Neutrophil (primary cell): ENCODE results near the gene KDM2B.

Experiments used
- H3K27ac ChIP-seq: fragments of 200-600 bp; sonication (generic); 2 replicates; pipeline ENCODE4 v1.5.1; 2016; ENCODE audit warnings: mild to moderate bottlenecking, moderate library complexity
- H3K27me3 ChIP-seq: fragments of 200-600 bp; sonication (generic); 2 replicates; pipeline ENCODE4 v1.6.0; 2016; ENCODE audit warnings: mild to moderate bottlenecking
- H3K36me3 ChIP-seq: fragments of 200-600 bp; sonication (generic); 2 replicates; pipeline ENCODE4 v1.5.1; 2017
- H3K4me1 ChIP-seq, 2 experiments: fragments of 200-600 bp in 1 of 2; sonication (generic) in 1 of 2; 1 replicate in 1 of 2; 2 replicates in 1 of 2; pipeline versions ENCODE4 v1.5.1 to v1.6.1; 2013 to 2016; ENCODE audit warnings: low read depth in 1 of 2, low read length in 1 of 2, mild to moderate bottlenecking in 1 of 2, moderate library complexity in 1 of 2; ENCODE audit not compliant: control insufficient read depth in 1 of 2, insufficient read depth in 1 of 2
- H3K4me3 ChIP-seq, 2 experiments: fragments of 200-600 bp in 1 of 2; sonication (generic) in 1 of 2; 1 replicate in 1 of 2; 2 replicates in 1 of 2; pipeline ENCODE4 v1.5.1; 2013 to 2016; ENCODE audit warnings: low read depth in 1 of 2, low read length in 1 of 2, mild to moderate bottlenecking in 1 of 2, moderate library complexity in 1 of 2
- H3K9me3 ChIP-seq: fragments of 200-600 bp; sonication (generic); 2 replicates; pipeline ENCODE4 v1.5.1; 2016
- CTCF ChIP-seq: fragments of 200-600 bp; sonication (generic); IDR thresholded peaks from 2 replicates; pipeline ENCODE4 v1.5.1; 2016; ENCODE audit warnings: antibody characterized with exemption

The KDM2B gene

GRCh38 chr12:121516437-121517011, 64.3 kb downstream of the KDM2B start:
- Histone ChIP-seq H3K9me3 (no peaks in the 10 kb centered on the region), H3K4me3 (no peak overlapping the region), H3K4me1 (peaks cover 0 to 3% of the 10 kb centered on the region in 2 experiments), H3K27me3 (no peaks in the 10 kb centered on the region), H3K36me3 (no peaks in the 10 kb centered on the region), H3K27ac (no peak overlapping the region)
- no peak for TF ChIP-seq CTCF

GRCh38 chr12:121515615-121516014, 65.2 kb downstream of the KDM2B start:
- H3K27ac ChIP-seq, result no peak overlapping the region
- H3K4me3 ChIP-seq, result no peak overlapping the region
- no peaks in the 10 kb centered on the region for H3K36me3 ChIP-seq
- H3K27me3 ChIP-seq, result no peaks in the 10 kb centered on the region
- H3K9me3 ChIP-seq, result no peaks in the 10 kb centered on the region
- peaks cover 0 to 3% of the 10 kb centered on the region in 2 experiments for H3K4me1 ChIP-seq
- no peak for TF ChIP-seq CTCF

- Histone ChIP-seq H3K9me3 (no peaks in the 10 kb centered on the region), H3K27me3 (no peaks in the 10 kb centered on the region), H3K4me3 (no peak overlapping the region), H3K36me3 (no peaks in the 10 kb centered on the region), H3K27ac (no peak overlapping the region), H3K4me1 (peaks cover 0 to 3% of the 10 kb centered on the region in 2 experiments)
- no peak for TF ChIP-seq CTCF
Observed at GRCh38 chr12:121514184-121514742, 66.6 kb downstream of the KDM2B start.

GRCh38 chr12:121513464-121514183, 67.2 kb downstream of the KDM2B start:
- H3K27me3 ChIP-seq, result no peaks in the 10 kb centered on the region
- H3K4me3 ChIP-seq, result no peak overlapping the region
- peaks cover 0 to 3% of the 10 kb centered on the region in 2 experiments for H3K4me1 ChIP-seq
- no peak for TF ChIP-seq CTCF
- no peaks in the 10 kb centered on the region for H3K36me3 ChIP-seq
- H3K27ac ChIP-seq, result no peak overlapping the region
- H3K9me3 ChIP-seq, result no peaks in the 10 kb centered on the region

GRCh38 chr12:121512561-121512960, 68.3 kb downstream of the KDM2B start:
- no peaks in the 10 kb centered on the region for H3K36me3 ChIP-seq
- no peak overlapping the region for H3K27ac ChIP-seq
- H3K4me3 ChIP-seq, result no peak overlapping the region
- TF ChIP-seq CTCF, result no peak
- H3K27me3 ChIP-seq, result no peaks in the 10 kb centered on the region
- no peaks in the 10 kb centered on the region for H3K9me3 ChIP-seq
- peaks cover 0 to 3% of the 10 kb centered on the region in 2 experiments for H3K4me1 ChIP-seq
